ENCODE data around the gene EFR3B.

GRCh38 chr2:25076749-25077148, 34.9 kb downstream of the EFR3B start:
- TF ChIP-seq CTCF (conservative IDR thresholded peaks at IDR 0.05; ENCODE audit: low read length) (no peak), EZH2phosphoT487 (IDR thresholded peaks at IDR 0.05; ENCODE audit: borderline replicate concordance, low read depth, low read length) (no peak)

Data from OCI-LY7 (cell line).